NCI-H2029 treated with DMSO at 0.1 percent for 48 hours (cell line): ENCODE data around the gene RAP2B.

Experiments
- DNase-seq: peaks from one replicate; lab custom pipeline; 2025; lab: John Stamatoyannopoulos, UW

RAP2B gene

GRCh38 chr3:153160451-153161137, 1.4 kb upstream of the RAP2B start:
- DNase-seq = no peak

GRCh38 chr3:153161138-153161713, 800 bp upstream of the RAP2B start:
- peak; percentile 38 for DNase-seq

- no peak for DNase-seq
Measured at GRCh38 chr3:153162513-153163392, 727 bp downstream of the RAP2B start.

GRCh38 chr3:153163393-153163724, 1.3 kb downstream of the RAP2B start:
- no peak for DNase-seq

GRCh38 chr3:153163756-153164550, 1.9 kb downstream of the RAP2B start:
- no peak for DNase-seq

- DNase-seq = no peak
Measured at GRCh38 chr3:153165261-153165681, 3.2 kb downstream of the RAP2B start.

GRCh38 chr3:153166206-153166605, 4.2 kb downstream of the RAP2B start:
- no peak for DNase-seq

GRCh38 chr3:153166796-153167195, 4.8 kb downstream of the RAP2B start:
- no peak for DNase-seq

- no peak for DNase-seq
Measured at GRCh38 chr3:153169793-153170383, 7.9 kb downstream of the RAP2B start.

- DNase-seq = no peak
Measured at GRCh38 chr3:153171256-153171655, 9.2 kb downstream of the RAP2B start.

- DNase-seq = no peak
Measured at GRCh38 chr3:153171918-153172317, 9.9 kb downstream of the RAP2B start.

GRCh38 chr3:153172796-153173757, 11.1 kb downstream of the RAP2B start:
- DNase-seq = no peak

GRCh38 chr3:153173758-153174516, 11.9 kb downstream of the RAP2B start:
- DNase-seq = no peak

- DNase-seq = no peak
Measured at GRCh38 chr3:153176197-153176596, 14.2 kb downstream of the RAP2B start.

GRCh38 chr3:153180860-153181372, 18.9 kb downstream of the RAP2B start:
- no peak for DNase-seq

- no peak for DNase-seq
Measured at GRCh38 chr3:153182501-153183293, 20.7 kb downstream of the RAP2B start.

- DNase-seq = no peak
Measured at GRCh38 chr3:153190923-153191322, 28.9 kb downstream of the RAP2B start.

GRCh38 chr3:153192327-153192726, 30.3 kb downstream of the RAP2B start:
- DNase-seq = no peak
